DOHH2 (cell line): ENCODE data around the gene COL20A1.

Source experiments
- CTCF ChIP-seq: fragments of 200-600 bp; sonication (generic); IDR thresholded peaks from one replicate; pipeline ENCODE4 v1.5.1; 2014; ENCODE audit warnings: antibody characterized with exemption, mild to moderate bottlenecking, low read depth, low read length; ENCODE audit not compliant: poor library complexity, severe bottlenecking
- EZH2phosphoT487 ChIP-seq: fragments of 200-600 bp; sonication (generic); IDR thresholded peaks from 2 replicates; pipeline ENCODE4 v1.6.1; 2017; ENCODE audit warnings: borderline replicate concordance, mild to moderate bottlenecking, antibody characterized with exemption, low read length, moderate library complexity, mixed read lengths

- no peak for TF ChIP-seq CTCF
- no peak for TF ChIP-seq EZH2phosphoT487
These were observed 81.5 kb downstream of the COL20A1 start for GRCh38 chr20:63374504-63374903.
